Measurements from ENCODE around the gene TSPAN11.

Gene TSPAN11

DNA sequence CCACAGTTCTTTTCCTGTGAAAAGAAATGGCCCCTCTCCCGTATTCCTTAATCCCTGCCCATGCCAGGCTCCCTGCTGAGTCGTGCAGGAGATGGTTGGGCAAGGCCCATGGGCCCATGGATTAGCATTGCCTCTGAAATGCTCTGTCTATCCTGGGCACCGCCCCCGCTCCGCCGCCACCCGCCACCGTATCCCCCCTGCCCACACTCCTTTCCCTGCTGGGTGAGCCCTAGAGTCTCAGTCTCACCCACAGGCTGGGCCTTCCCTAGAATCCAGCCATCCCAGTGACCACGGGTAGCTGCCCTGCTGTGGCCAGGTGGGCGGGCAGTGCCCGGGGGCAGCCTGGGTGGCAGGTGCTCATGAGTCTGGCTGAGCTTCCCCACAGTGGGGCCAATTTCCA, 50.6 kb downstream of the TSPAN11 start:
- TF ChIP-seq, protein P1, sequence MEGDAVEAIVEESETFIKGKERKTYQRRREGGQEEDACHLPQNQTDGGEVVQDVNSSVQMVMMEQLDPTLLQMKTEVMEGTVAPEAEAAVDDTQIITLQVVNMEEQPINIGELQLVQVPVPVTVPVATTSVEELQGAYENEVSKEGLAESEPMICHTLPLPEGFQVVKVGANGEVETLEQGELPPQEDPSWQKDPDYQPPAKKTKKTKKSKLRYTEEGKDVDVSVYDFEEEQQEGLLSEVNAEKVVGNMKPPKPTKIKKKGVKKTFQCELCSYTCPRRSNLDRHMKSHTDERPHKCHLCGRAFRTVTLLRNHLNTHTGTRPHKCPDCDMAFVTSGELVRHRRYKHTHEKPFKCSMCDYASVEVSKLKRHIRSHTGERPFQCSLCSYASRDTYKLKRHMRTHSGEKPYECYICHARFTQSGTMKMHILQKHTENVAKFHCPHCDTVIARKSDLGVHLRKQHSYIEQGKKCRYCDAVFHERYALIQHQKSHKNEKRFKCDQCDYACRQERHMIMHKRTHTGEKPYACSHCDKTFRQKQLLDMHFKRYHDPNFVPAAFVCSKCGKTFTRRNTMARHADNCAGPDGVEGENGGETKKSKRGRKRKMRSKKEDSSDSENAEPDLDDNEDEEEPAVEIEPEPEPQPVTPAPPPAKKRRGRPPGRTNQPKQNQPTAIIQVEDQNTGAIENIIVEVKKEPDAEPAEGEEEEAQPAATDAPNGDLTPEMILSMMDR (IDR thresholded peaks at IDR 0.05), result no peak

DNA sequence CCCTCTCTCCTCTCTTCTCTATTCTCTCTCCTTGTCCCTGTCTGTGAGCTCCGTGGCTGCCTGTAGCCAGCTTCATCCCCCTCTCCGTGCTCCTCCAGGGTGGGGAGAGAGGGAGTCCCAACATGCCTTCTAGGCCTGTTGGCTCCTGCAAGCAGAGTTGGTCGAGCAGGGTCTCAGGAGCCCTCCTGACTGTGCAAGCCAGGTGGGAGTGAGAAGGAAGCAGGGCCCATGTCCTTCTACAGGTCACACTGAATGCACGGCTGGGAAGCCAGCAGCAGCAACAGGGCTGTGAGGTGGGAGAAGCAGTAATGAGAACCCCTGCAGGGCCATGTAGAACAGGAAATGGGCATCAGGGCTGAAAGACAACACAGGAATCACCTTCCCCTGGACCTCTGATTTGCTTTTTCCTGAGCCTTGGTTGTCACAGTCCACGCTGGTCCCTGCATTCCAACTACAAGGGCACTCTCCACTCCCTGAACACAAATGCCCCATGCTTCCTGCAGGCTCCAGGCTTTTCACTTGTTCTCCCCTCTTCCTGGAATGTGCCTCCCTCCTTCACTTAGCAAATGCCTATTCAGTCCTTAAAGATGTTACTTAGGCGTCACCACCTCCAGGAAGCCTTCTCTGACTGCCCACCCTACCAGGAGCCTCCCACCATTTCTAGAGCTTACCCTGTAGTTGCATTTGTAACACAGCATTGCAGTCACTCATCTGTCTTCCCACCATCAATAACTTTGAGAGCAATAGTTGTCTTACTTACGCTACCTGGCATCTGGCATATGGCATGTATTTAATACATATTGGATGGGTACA, 51.2 kb downstream of the TSPAN11 start:
- TF ChIP-seq, protein P1 (IDR thresholded peaks at IDR 0.05), result no peak

- TF ChIP-seq, protein P1 (IDR thresholded peaks at IDR 0.05), result no peak
Measured at GRCh38 chr12:30978639-30979038, 52.1 kb downstream of the TSPAN11 start.

DNA sequence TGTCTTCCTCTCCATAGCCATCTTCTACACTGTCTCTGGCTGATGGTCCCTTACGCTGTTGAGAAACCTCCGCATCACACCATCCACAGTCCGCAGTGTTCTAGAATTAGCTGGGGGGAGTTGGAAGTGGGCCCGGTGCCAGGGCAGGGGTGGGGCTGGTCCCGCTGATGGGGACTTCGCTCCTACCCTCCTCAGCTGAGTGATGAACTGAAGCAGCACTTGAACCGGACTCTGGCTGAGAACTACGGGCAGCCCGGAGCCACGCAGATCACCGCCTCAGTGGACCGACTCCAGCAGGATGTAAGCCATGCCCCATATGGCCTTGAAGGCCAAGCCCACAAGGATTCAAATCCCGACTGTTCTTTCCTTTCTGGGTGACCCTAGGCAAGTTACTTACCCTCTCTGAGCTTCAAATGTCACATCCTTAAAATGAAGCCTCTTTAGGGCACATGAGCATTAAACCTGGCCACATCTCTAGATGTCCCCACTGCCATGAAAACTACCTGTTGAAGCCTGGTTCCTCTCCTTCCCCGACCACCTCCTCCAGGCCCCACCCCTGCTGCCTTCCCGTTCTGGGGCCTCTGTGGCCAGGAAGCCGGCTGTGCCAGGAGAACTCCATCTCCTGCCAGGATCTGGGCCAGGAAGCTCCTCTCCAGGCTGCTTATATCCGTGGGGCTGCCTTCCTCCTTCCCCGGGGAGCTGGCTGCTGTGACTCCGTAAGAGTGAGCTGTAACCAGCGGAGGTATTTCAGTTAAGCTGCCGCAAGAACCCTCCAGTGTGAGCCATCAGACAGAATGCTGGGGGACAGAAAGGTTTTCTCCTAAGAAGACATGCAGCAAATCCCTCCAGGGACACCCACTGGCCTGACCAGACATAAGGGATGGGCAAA, 53.1 kb downstream of the TSPAN11 start:
- TF ChIP-seq, protein P1 (IDR thresholded peaks at IDR 0.05), result no peak

- TF ChIP-seq, protein P1 (IDR thresholded peaks at IDR 0.05), result no peak
Measured at GRCh38 chr12:30980955-30981662, 54.6 kb downstream of the TSPAN11 start.

DNA sequence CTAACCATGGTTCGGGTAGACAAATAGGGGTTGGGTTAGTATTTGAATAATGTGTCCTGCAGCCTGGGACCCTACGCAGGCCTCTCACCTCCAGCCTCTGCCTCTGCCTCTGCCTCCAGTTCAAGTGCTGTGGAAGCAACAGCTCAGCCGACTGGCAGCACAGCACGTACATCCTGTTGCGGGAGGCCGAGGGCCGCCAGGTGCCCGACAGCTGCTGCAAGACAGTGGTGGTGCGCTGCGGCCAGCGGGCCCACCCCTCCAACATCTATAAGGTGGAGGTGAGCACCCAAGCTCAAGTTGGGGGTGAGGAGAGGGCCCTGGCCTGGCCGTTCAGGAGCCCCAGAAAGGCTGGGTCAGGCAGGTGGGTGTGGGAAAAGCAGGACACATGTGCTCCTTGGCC, 55.9 kb downstream of the TSPAN11 start:
- TF ChIP-seq, protein P1 (IDR thresholded peaks at IDR 0.05), result no peak

- TF ChIP-seq, protein P1 (IDR thresholded peaks at IDR 0.05), result peak; percentile 80
Measured at GRCh38 chr12:30985814-30986452, 59.4 kb downstream of the TSPAN11 start.
